Muscle layer of colon (tissue), 2 donors: ENCODE data around the gene KCNJ6.
"Not testable (repeated sequence)": the region's sequence is repeated elsewhere in the genome, so short reads cannot be mapped to it uniquely, and the experiment has no call there.

Experiments used
- H3K27ac ChIP-seq: one replicate; pipeline ENCODE4 v1.7.0; 2013; ENCODE audit warnings: low read depth, mild to moderate bottlenecking, low read length, moderate library complexity
- H3K27me3 ChIP-seq, 2 donors: one replicate each; pipeline ENCODE4 v1.7.0; 2013; ENCODE audit warnings: low read length in 2 of 2, mild to moderate bottlenecking in 2 of 2; ENCODE audit not compliant: insufficient read depth in 2 of 2, control insufficient read depth in 1 of 2
- H3K36me3 ChIP-seq: one replicate; pipeline ENCODE4 v1.7.0; 2013; ENCODE audit warnings: mild to moderate bottlenecking, low read length; ENCODE audit not compliant: insufficient read depth
- H3K4me1 ChIP-seq: one replicate; pipeline ENCODE4 v1.7.0; 2013; ENCODE audit warnings: mild to moderate bottlenecking, low read length; ENCODE audit not compliant: insufficient read depth
- H3K4me3 ChIP-seq, 2 donors: one replicate each; pipeline ENCODE4 v1.7.0; 2013; ENCODE audit warnings: low read length in 2 of 2, low read depth in 1 of 2, mild to moderate bottlenecking in 1 of 2, moderate library complexity in 1 of 2
- H3K9ac ChIP-seq: one replicate; pipeline ENCODE4 v1.7.0; 2013; ENCODE audit warnings: low read length
- H3K9me3 ChIP-seq: one replicate; pipeline ENCODE4 v1.7.0; 2013; ENCODE audit warnings: mild to moderate bottlenecking, low read length
- donor health status: abdominal sarcoma.
- donor health status: Adenocarcinoma of cecum.

Gene KCNJ6

GRCh38 chr21:37668462-37669239 lies 247.6 kb downstream of the KCNJ6 start:
- Histone ChIP-seq H3K27ac (no peak overlapping the region), H3K4me3 (no peak overlapping the region), H3K9me3 (no peaks in the 10 kb centered on the region), H3K4me1 (no peaks in the 10 kb centered on the region), H3K36me3 (no peaks in the 10 kb centered on the region), H3K9ac (no peak overlapping the region), H3K27me3 (no peaks in the 10 kb centered on the region)

- no peaks in the 10 kb centered on the region for H3K4me1 ChIP-seq
- H3K9ac ChIP-seq: no peak overlapping the region
- no peaks in the 10 kb centered on the region for H3K9me3 ChIP-seq
- H3K4me3 ChIP-seq: no peak overlapping the region
- H3K36me3 ChIP-seq: no peaks in the 10 kb centered on the region
- no peak overlapping the region for H3K27ac ChIP-seq
- H3K27me3 ChIP-seq: no peaks in the 10 kb centered on the region
These were observed 248.9 kb downstream of the KCNJ6 start for GRCh38 chr21:37667380-37667779.

DNA sequence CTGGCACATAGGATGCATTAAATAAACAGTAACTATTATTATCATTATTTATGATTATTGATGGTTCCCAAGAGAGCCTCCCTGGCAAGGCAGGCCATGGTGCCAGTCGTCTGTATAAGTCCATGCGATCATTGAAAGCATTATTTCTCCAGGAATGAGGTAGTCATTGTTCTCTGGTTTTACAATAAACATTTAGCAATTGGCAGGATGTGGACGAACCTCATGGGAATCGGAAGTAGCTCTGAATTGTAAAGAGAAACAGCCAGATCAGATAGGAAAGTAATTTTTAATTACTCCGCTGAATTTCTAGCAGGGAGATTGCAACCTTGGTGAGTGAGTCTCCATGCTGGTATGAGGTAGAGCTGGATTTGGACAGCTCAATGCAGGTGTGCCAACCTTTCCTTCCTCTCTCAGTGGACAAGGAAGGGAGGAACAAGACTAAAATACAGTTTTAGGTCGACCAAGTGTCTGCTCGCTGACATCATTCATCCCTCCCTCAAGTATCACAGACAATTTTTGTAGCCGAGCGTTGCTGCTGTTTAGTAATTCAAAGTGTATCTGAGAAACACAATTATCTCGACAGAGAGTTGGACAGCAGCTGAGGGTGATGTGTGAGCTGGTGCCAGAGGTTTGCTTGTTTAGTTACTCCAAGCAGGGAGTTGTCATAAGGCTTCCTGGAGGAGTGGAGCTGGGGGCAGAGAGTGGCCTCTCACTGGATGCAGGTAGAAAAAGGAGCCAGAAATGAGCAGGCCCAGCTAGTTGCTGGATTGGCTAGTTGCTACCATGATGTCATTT lies 250.8 kb downstream of the KCNJ6 start:
- Histone ChIP-seq H3K27ac (no peak overlapping the region), H3K4me1 (no peaks in the 10 kb centered on the region), H3K27me3 (no peaks in the 10 kb centered on the region), H3K9ac (no peak overlapping the region), H3K36me3 (no peaks in the 10 kb centered on the region), H3K4me3 (no peak overlapping the region), H3K9me3 (no peaks in the 10 kb centered on the region)

DNA sequence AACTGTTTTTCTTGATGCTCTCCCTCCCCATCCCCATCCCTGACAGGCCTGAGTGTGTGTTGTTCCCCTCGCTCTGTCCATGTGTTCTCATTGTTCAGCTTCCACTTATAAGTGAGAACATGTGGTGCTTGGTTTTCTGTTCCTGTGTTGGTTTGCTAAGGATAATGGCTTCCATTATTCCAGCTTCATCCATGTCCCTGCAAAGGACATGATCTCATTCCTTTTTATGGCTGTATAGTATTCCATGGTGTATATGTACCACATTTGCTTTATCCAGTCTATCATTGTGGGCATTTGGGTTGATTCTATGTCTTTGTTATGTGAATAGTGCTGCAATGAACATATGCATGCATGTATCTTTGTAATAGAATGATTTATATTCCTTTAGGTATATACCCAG lies 254.0 kb downstream of the KCNJ6 start:
- H3K27me3 ChIP-seq, H3K4me3 ChIP-seq, H3K27ac ChIP-seq, H3K9me3 ChIP-seq, H3K9ac ChIP-seq, H3K36me3 ChIP-seq: not testable (repeated sequence)
- H3K4me1 ChIP-seq: peaks cover 18% of the 10 kb centered on the region

- no peaks in the 10 kb centered on the region for H3K9me3 ChIP-seq
- no peaks in the 10 kb centered on the region for H3K27me3 ChIP-seq
- H3K4me1 ChIP-seq: peaks cover 18% of the 10 kb centered on the region
- H3K9ac ChIP-seq: no peak overlapping the region
- H3K27ac ChIP-seq: no peak overlapping the region
- no peak overlapping the region for H3K4me3 ChIP-seq
- H3K36me3 ChIP-seq: no peaks in the 10 kb centered on the region
These were observed 255.5 kb downstream of the KCNJ6 start for GRCh38 chr21:37660709-37661108.

DNA sequence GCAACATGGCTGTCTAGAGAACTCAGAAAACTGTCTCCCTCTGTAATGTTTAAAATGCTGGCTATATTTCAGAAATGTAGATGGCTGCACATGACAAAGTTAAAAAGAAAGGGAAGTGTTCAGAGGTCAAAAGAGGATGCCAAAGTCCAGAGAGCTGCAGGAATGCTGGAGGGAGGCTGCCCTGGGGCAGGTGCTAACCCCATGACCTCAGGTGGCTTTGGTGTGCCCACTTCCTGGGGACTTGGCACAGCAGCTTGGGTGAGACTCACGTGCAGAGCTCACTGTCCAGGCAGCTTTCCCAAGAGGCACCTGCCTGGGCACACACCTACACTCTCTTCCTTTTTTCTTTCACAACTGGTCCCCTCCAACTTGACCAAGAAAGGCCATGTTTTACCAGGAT lies 256.4 kb downstream of the KCNJ6 start:
- no peak overlapping the region for H3K9ac ChIP-seq
- H3K27ac ChIP-seq: no peak overlapping the region

DNA sequence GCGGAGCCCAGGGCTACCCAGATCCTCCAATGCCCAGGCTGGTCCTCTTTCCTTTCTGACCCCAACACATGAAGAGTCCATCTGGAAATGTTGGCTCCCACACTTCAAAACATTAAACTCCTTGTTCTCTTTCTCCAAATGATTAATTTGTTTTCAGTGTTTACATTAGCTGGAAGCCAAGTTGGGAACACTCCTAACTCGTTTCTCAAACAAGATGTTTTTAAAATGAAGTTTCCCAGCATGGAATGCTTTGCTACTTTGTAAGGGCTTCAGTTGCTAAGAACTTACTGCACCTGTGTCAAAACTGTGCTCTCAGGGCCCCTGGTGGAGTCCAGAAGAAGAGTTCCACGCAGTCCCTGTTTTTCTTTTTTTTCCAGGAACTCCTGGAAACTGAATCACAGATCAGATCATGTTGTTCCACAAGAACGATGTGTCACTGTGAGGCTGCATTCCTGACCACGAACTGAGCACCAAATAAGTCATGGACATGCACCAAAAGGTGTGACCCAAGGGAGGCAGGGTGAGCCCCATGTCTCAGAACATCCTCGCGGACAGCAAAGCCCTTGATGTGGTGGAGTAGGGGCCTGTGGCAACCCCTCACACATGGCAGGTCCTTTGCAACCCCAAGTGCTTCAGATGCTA lies 257.3 kb downstream of the KCNJ6 start:
- Histone ChIP-seq H3K9ac (no peak overlapping the region), H3K36me3 (no peaks in the 10 kb centered on the region), H3K9me3 (no peaks in the 10 kb centered on the region), H3K4me3 (no peak overlapping the region), H3K4me1 (peaks cover 18% of the 10 kb centered on the region), H3K27ac (no peak overlapping the region), H3K27me3 (no peaks in the 10 kb centered on the region)

More for the DNA sequence above, 256.4 kb downstream of the KCNJ6 start:
- H3K27me3 ChIP-seq: no peaks in the 10 kb centered on the region
- H3K36me3 ChIP-seq: no peaks in the 10 kb centered on the region
- no peak overlapping the region for H3K4me3 ChIP-seq
- peaks cover 18% of the 10 kb centered on the region for H3K4me1 ChIP-seq
- H3K9me3 ChIP-seq: no peaks in the 10 kb centered on the region

GRCh38 chr21:37658121-37658816 lies 258.0 kb downstream of the KCNJ6 start:
- Histone ChIP-seq H3K36me3 (no peaks in the 10 kb centered on the region), H3K9ac (no peak overlapping the region), H3K4me3 (no peak overlapping the region), H3K27me3 (no peaks in the 10 kb centered on the region), H3K4me1 (peaks cover 18% of the 10 kb centered on the region), H3K27ac (no peak overlapping the region), H3K9me3 (no peaks in the 10 kb centered on the region)

- H3K9ac ChIP-seq: no peak overlapping the region
- no peak overlapping the region for H3K4me3 ChIP-seq
- no peaks in the 10 kb centered on the region for H3K36me3 ChIP-seq
- H3K27ac ChIP-seq: no peak overlapping the region
- H3K4me1 ChIP-seq: peaks cover 18% of the 10 kb centered on the region
- H3K9me3 ChIP-seq: no peaks in the 10 kb centered on the region
- no peaks in the 10 kb centered on the region for H3K27me3 ChIP-seq
These were observed 259.4 kb downstream of the KCNJ6 start for GRCh38 chr21:37656899-37657298.

GRCh38 chr21:37655611-37656300 lies 260.5 kb downstream of the KCNJ6 start:
- Histone ChIP-seq H3K27me3 (no peaks in the 10 kb centered on the region), H3K9me3 (no peaks in the 10 kb centered on the region), H3K9ac (no peak overlapping the region), H3K4me3 (no peak overlapping the region), H3K27ac (no peak overlapping the region), H3K4me1 (peaks cover 18% of the 10 kb centered on the region), H3K36me3 (no peaks in the 10 kb centered on the region)

DNA sequence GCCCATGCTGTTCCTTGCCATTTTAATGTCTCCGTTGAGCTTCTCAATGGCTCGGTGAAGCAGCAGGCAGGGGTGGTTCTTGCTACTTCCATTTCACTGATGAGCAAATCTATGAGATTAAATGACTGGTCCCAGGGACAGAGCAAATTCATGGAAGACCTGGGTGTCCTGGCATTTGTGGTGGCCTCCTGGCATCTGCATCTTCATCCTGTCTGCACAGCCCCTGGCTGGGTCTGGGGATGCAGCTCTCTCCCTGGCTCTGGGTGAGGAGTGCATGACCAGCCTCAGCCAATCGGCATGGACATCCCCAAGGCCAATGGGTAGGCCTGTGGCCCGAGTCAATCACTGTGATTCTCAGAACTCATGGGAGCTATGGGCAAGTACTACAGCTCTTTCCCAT lies 261.7 kb downstream of the KCNJ6 start:
- H3K4me3 ChIP-seq: no peak overlapping the region
- H3K9ac ChIP-seq: no peak overlapping the region
- no peak overlapping the region for H3K27ac ChIP-seq
- H3K36me3 ChIP-seq: no peaks in the 10 kb centered on the region
- peaks cover 18% of the 10 kb centered on the region for H3K4me1 ChIP-seq
- no peaks in the 10 kb centered on the region for H3K27me3 ChIP-seq
- no peaks in the 10 kb centered on the region for H3K9me3 ChIP-seq
